Gastrocnemius medialis (tissue), 4 donors: ENCODE results near the gene KIFBP.

Experiments
- CTCF ChIP-seq, 5 experiments: fragments of 450-650 bp in 3 of 5; fragments of 200-600 bp in 2 of 5; sonication (generic) in 2 of 5; IDR thresholded peaks in 4 of 5; conservative IDR thresholded peaks in 1 of 5; 1 replicate in 4 of 5; 2 replicates in 1 of 5; pipeline ENCODE4 v1.5.1; 2016 to 2019; ENCODE audit warnings: antibody characterized with exemption in 5 of 5, mild to moderate bottlenecking in 3 of 5, moderate library complexity in 3 of 5
- POLR2A ChIP-seq, 2 donors: fragments of 450-650 bp; IDR thresholded peaks; one replicate each; pipeline ENCODE4 v1.6.1; 2017; ENCODE audit warnings: antibody characterized with exemption in 2 of 2, mild to moderate bottlenecking in 2 of 2, moderate library complexity in 2 of 2

DNA sequence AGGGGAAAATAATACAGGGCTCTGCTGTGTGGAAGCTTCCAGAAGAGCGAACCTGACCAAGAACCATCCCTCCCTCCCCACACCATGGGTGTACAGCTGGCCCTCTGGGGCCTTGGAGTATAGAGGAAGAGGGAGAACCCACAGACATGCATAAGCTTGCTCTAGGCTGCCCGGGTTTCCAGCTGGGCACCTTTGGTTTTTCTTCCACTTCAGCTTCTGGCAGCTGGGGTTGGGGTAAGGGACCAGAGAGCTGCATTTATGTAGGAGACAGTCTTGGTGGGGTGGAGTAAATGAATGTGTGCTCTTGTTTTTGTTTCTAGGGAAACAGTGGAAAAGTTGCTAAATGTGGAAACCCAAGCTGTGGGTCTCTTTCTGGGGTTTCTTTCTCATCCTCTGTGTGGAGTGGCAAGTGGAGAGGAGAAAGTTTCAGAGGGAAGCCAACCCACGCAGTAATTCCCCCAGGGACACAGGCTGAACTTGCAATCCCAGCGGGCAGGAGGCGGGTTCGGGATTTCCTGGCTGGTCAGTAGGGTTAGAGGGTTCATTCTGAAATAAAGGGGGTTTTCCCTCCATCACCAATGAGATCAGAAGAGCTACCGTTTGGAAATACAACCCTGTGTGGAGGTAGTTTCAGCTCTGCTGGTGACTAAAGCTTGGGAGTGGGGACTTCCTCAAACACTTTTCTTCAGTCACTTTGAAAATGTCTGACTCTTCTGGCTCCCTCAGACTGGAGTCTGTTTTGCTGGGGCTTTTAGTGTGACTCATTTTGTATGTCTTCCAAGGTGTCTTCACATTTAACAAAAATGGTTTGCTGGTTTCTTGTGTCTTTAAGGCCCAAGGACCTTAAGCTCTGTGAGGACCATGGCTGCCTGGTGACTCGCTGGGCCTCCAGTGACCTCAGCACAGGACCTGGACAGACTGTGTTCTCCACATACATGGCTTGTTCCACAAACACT, 77.1 kb downstream of the KIFBP start:
- TF ChIP-seq CTCF (IDR thresholded peaks at IDR 0.05 in 4 of 5, conservative IDR thresholded peaks at IDR 0.05 in 1 of 5) (no peak), POLR2A (IDR thresholded peaks at IDR 0.05) (no peak)
